ENCODE measurements around the gene FAM168B. TPM values are rescaled to one million over a fixed set of nuclear protein-coding genes. Genes with fewer than 3 reads are reported as not detected.
"Not testable (repeated sequence)": the region's sequence is repeated elsewhere in the genome, so short reads cannot be mapped to it uniquely, and the experiment has no call there.

The FAM168B gene, protein sequence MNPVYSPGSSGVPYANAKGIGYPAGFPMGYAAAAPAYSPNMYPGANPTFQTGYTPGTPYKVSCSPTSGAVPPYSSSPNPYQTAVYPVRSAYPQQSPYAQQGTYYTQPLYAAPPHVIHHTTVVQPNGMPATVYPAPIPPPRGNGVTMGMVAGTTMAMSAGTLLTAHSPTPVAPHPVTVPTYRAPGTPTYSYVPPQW
- 100 to 1,000 TPM; 120 to 121 (median 121) TPM for polyA plus RNA-seq (ENCODE audit: insufficient read length in 3 of 3)

- peak; percentile 78 to 86 (median 84) for DNase-seq (ENCODE audit: low read depth in 3 of 3, low spot score in 2 of 3)
Observed at GRCh38 chr2:131093006-131093695, at the start of gene FAM168B. FAM168B (minus strand) TSS chr2:131093460; CDS start chr2:131082646, 10,814 bp downstream.

DNA sequence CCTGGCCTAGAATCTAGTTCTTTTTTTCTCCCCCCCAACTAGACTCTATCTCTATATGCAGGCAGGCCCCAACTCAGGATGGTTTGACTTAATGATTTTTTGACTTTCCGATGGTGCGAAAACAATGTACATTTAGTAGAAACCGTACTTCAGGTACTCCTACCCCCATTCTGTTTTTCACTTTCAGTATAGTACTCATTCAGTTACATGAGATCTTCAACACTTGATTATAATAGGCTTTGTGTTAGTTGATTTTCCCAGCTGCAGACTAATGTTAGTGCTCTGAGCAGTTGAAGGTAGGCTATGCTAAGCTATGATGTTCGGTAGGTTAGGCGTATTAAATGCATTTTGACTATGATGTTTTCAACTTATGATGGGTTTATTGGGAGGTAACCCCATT is 49.6 kb upstream of the FAM168B start:
- no peak for DNase-seq (ENCODE audit: low read depth in 3 of 3, low spot score in 2 of 3)

DNA sequence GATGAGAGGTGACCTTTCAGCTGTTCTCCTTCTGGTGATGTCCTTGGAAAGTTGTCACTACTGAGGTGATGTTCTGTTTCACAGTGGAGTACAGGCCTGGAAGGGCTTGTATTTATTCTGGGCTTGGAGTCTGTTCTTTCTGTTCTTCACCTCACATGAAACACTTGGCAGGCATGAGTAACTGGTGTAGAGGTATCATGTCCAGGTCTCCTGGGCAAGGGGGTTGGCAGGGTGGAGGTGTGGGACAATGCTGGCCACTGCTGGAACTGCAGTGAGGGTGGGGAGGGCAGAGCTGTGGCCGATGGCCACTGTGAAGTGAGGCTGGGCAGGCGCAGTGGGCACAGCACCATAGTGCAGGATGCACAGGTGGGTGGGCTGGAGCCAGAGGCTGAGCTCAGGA is 47.3 kb upstream of the FAM168B start:
- no peak for DNase-seq (ENCODE audit: low read depth in 3 of 3, low spot score in 2 of 3)

DNA sequence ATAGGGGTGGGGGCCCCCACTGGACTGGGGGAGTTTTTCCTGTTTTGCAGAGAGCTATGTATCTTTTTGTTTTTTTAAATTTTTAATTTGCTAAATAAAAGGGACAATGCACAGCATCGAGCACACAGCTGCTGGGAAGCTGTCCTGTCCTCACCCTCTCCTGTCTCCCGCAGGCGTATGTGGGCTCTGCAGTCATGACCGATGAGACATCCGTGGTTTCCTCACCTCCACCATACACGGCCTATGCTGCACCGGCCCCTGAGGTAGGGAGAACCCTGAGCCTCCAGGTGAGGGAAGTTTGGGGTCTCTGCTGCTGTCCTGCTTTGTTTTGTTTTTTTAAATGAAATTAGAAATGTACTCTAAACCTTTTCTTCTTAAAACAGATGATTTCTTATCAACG is 39.5 kb upstream of the FAM168B start:
- DNase-seq (ENCODE audit: low read depth in 3 of 3, low spot score in 2 of 3): no peak

DNA sequence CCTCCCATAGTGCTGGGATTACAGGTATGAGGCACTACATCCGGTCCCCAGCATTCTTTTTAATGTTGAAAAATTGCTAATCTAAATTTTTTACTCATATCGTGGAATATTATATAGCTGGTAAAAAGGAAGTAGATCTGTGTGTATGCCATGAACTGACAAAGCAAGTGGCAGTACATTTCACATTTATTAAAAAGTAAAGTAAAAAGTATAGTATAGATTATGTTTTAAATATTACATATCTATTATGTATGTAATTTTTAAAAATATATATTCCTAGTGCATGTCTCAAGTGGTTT is 37.0 kb upstream of the FAM168B start:
- no peak for DNase-seq (ENCODE audit: low read depth in 3 of 3, low spot score in 2 of 3)

GRCh38 chr2:131127981-131128380 is 34.7 kb upstream of the FAM168B start:
- no peak for DNase-seq (ENCODE audit: low read depth in 3 of 3, low spot score in 2 of 3)

DNA sequence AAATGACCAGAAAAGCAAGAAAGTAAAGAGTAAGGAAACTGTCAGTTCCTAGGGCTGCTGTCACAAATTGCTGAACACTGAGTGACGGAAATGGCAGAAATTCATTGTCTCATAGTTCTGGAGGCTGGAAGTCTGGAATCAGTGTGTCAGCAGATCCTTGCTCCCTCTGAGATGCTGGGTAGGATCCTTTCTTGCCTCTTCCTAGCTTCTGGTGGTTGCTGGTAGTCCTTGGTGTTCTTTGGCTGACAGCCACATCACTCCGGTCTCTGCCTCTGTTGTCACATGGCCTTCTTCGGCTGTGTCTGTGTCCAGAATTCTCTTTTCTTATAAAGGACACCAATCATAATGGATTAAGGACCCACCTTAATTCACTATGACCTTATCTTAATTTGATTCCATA is 33.8 kb upstream of the FAM168B start:
- DNase-seq (ENCODE audit: low read depth in 3 of 3, low spot score in 2 of 3): no peak

- DNase-seq (ENCODE audit: low read depth in 3 of 3, low spot score in 2 of 3): no peak
Observed at GRCh38 chr2:131126436-131126835, 33.2 kb upstream of the FAM168B start.

- DNase-seq (ENCODE audit: low read depth in 3 of 3, low spot score in 2 of 3): no peak
Observed at GRCh38 chr2:131125195-131125757, 32.0 kb upstream of the FAM168B start.

GRCh38 chr2:131123192-131123591 is 29.9 kb upstream of the FAM168B start:
- no peak for DNase-seq (ENCODE audit: low read depth in 3 of 3, low spot score in 2 of 3)

DNA sequence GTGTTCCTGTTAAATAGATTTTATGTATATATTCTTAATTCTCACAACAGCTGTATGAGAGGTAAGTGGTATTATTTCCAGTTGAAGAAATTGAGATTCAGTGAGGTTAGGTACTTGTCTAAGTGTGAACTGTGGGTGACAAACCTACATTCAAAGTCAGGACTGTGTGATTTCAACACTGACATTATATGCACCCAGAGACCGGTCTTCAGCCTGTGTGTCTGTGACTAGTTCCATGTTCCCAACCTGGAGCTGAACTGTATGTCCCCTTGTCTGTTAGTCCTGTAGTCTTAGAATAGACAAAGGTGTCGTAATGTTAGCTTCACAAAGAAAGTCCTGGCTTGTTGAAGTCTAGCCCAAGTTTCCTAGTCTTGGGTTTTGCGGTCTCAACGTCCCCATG is 29.2 kb upstream of the FAM168B start:
- DNase-seq (ENCODE audit: low read depth in 3 of 3, low spot score in 2 of 3): no peak

- DNase-seq (ENCODE audit: low read depth in 3 of 3, low spot score in 2 of 3): no peak
Observed at GRCh38 chr2:131121464-131121863, 28.2 kb upstream of the FAM168B start.

- DNase-seq (ENCODE audit: low read depth in 3 of 3, low spot score in 2 of 3): no peak
Observed at GRCh38 chr2:131120815-131121317, 27.6 kb upstream of the FAM168B start.

GRCh38 chr2:131115752-131116151 is 22.5 kb upstream of the FAM168B start:
- DNase-seq (ENCODE audit: low read depth in 3 of 3, low spot score in 2 of 3): no peak

- not testable (repeated sequence) for DNase-seq (ENCODE audit: low read depth in 3 of 3, low spot score in 2 of 3)
Observed at GRCh38 chr2:131114950-131115349, 21.7 kb upstream of the FAM168B start.

DNA sequence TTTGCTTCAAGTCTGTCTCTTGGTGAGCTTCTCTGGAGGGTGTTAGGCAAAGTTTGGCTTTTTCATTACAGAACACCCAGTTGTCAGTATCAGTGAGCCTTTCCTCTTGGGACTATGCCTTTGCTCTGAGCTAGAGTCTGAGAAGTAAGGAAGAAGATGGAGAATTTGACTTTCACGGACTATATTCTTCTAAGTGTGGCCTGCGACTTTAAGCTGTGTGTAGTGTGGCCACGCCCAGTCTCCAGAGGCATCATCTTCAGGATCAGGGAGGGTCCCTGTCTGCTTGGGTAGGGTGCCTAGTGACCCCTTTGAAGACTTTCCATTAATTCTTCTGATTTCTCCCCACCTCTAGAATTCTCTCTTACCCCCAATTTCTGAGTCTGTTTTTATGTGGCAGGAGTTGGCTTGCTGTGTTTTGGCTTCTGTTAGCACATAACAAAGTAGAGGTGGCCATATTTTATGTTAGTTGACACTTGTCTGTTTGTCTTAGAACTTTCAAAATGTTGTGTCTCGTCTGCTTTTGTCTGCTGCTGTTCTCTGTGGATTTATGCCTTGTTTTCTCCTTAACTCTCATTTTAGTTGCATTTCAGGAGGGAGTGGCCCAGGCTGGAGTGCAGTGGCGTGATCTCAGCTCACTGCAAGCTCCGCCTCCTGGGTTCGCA is 20.4 kb upstream of the FAM168B start:
- no peak for DNase-seq (ENCODE audit: low read depth in 3 of 3, low spot score in 2 of 3)

- no peak for DNase-seq (ENCODE audit: low read depth in 3 of 3, low spot score in 2 of 3)
Observed at GRCh38 chr2:131112529-131112928, 19.3 kb upstream of the FAM168B start.

DNA sequence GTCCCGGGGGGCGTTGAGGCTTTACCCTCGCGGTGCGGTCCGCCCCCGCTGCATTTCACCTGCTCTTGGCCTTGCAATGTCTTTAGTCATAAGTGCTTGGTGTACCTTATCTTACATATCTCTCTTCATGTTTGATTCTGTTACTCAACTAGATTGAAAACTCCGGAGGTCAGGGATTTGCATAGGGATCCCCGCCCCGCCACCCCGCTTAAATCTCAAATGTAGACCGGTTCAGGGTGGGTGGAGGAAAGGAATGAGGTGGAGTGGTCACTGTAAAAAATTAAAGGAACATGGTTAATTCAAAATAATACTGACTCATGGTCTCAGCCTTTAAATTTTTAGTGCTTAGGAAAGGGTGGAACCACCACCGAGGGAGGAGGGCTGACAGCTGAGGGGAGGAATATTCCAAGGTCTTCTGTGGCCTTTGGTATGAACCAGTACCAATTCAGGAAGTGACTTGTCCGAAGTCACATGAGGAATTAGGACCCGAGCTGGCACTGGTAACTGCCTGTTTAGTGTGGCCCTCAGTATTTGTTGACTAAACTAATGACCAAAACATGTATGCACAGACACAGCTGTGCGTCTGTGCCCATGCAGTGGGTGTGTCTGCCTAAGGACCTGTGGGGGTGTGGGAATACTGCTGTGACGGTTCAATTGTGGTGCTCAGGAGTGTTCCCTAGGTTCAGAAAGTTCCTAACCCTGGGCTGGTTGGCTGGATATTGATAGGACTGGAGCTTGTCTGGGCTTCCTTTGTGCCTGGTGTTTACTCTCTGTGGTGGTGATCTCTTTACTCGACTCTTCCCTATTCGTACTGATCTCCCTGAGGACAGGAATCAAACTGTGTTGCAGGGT is 12.9 kb upstream of the FAM168B start:
- DNase-seq (ENCODE audit: low read depth in 3 of 3, low spot score in 2 of 3): no peak

DNA sequence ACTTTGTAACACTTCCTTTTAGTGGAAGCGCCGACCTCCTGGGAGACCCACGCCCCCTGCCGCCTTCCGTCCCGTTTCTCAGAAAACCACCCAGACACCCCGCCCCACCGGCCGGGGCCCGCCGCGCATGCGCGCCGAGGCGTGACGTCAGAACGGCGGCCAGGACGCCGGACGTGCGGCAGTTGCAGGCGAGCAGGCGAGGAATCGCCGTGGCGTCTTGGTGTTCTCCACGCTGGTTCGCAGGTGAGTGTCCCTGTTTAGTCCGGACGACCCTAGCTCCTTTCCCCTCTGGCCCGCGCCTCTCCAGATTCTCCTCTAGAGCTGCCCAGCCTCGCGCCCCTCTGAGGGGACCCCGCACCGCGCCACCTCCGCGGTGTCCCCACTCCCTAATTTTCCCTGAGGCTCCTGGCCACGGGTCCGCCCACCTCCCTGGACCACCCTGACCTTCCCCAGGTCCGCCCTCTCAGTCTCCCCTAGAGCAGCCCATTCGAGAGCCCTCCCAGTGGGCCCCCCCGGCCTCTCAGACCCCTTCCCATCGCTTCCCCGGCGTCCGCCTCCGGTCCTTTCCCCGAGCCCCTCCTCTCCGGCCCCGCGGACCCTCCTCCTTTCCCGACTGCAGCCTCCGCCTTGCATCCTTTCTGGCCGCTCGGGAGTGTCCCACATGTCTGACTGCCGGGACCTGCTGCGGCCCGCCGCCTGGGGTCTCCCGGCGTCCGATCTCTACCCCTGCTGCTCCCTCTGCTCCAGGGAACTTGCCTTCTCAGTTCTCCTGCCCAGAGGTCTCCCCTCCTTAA is 12.1 kb upstream of the FAM168B start, which contains the start of gene PLEKHB2:
PLEKHB2 (plus strand) TSS at position 181 of the 794 bp plus-strand sequence. CDS start 15,606 bp downstream, outside the sequence.
- DNase-seq (ENCODE audit: low read depth in 3 of 3, low spot score in 2 of 3): peak; percentile 85 to 88 (median 87)

All from right renal cortex interstitium (tissue), 3 donors.